Gastrocnemius medialis (tissue), 4 donors: ENCODE results near the gene MTCL3.

Experiments
- POLR2A ChIP-seq, 2 donors: fragments of 450-650 bp; IDR thresholded peaks; one replicate each; pipeline ENCODE4 v1.6.1; 2017; ENCODE audit warnings: antibody characterized with exemption in 2 of 2, mild to moderate bottlenecking in 2 of 2, moderate library complexity in 2 of 2
- TF ChIP-seq, protein P1 (sequence below), 5 experiments: fragments of 450-650 bp in 3 of 5; fragments of 200-600 bp in 2 of 5; sonication (generic) in 2 of 5; IDR thresholded peaks in 4 of 5; conservative IDR thresholded peaks in 1 of 5; 1 replicate in 4 of 5; 2 replicates in 1 of 5; pipeline ENCODE4 v1.5.1; 2016 to 2019; ENCODE audit warnings: antibody characterized with exemption in 5 of 5, mild to moderate bottlenecking in 3 of 5, moderate library complexity in 3 of 5

DNA sequence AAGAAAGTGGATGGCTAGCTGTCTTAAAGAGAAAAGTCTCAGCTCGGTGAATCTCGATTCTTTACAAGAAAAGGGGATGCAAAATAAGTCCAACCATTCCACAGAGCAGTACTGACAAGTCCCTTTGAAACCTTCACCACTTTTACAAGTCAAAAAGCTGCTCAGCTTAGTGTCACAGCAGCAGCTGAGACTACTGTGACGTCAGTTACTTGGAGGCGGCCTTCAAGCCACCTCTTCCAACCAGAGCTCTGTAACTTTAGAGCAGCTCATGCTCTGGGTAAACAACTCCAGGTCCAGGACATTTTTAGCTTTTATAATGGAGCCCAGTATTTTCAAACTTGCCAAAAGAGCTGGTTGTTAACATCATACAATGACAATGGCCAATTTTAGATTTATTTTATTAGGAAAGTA, 59.9 kb downstream of the MTCL3 start, which contains the start of gene KIAA0408:
- TF ChIP-seq, protein P1, sequence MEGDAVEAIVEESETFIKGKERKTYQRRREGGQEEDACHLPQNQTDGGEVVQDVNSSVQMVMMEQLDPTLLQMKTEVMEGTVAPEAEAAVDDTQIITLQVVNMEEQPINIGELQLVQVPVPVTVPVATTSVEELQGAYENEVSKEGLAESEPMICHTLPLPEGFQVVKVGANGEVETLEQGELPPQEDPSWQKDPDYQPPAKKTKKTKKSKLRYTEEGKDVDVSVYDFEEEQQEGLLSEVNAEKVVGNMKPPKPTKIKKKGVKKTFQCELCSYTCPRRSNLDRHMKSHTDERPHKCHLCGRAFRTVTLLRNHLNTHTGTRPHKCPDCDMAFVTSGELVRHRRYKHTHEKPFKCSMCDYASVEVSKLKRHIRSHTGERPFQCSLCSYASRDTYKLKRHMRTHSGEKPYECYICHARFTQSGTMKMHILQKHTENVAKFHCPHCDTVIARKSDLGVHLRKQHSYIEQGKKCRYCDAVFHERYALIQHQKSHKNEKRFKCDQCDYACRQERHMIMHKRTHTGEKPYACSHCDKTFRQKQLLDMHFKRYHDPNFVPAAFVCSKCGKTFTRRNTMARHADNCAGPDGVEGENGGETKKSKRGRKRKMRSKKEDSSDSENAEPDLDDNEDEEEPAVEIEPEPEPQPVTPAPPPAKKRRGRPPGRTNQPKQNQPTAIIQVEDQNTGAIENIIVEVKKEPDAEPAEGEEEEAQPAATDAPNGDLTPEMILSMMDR (IDR thresholded peaks at IDR 0.05 in 4 of 5, conservative IDR thresholded peaks at IDR 0.05 in 1 of 5): no peak
- TF ChIP-seq POLR2A (IDR thresholded peaks at IDR 0.05): peak; percentile 35 to 93
